GM19025 (cell line): ENCODE data around the gene KRT84.

Experiments used
- ATAC-seq: cut with Tn5 transposase; IDR thresholded peaks from one replicate; pipeline ENCODE4 v1.9.1; 2021; ENCODE audit warnings: mild to moderate bottlenecking, low read depth, moderate library complexity; ENCODE audit not compliant: unreplicated experiment

Gene KRT84

DNA sequence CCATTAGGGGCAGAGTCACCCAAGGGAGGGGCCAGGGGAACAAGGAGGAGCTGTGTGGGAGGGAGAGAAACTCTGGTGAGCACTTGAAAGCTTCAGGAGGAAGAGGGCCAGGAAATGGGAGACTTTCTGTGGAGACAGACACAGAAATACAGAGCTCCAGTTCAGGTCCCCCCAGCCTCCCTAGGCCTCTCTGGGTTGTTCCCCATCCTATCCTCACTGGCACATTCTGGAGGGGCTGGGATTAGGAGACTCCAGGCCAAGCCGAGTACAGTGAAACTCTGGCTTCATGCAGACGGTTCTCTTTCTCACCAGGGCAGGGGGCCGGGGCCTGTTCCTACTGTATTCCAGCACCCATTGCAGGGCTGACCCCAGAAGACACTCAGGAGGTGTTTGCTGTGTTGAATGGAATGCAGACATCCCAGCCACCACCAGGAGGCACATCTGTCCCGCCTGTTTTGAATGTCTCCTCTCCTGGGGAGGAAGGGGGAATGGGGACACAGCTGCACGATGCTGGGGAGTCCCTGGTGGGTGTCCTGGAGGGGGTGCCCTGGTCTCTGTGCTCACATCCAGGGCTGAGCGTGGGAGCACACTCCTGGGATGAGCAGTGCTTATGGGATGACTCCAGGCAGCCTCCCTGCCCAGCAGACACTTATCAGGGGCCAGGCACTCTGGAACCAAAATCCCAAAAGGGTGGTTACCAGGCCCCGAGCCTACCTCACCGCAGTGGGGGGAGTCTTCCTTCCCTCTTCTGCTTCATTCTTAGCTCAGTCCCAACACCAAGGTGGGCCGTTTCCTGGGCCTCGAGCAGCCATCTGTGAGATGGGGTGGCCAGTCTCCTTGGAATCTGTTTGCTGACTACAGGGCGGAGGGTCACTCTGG is 5.5 kb upstream of the KRT84 start:
- no peak for ATAC-seq

DNA sequence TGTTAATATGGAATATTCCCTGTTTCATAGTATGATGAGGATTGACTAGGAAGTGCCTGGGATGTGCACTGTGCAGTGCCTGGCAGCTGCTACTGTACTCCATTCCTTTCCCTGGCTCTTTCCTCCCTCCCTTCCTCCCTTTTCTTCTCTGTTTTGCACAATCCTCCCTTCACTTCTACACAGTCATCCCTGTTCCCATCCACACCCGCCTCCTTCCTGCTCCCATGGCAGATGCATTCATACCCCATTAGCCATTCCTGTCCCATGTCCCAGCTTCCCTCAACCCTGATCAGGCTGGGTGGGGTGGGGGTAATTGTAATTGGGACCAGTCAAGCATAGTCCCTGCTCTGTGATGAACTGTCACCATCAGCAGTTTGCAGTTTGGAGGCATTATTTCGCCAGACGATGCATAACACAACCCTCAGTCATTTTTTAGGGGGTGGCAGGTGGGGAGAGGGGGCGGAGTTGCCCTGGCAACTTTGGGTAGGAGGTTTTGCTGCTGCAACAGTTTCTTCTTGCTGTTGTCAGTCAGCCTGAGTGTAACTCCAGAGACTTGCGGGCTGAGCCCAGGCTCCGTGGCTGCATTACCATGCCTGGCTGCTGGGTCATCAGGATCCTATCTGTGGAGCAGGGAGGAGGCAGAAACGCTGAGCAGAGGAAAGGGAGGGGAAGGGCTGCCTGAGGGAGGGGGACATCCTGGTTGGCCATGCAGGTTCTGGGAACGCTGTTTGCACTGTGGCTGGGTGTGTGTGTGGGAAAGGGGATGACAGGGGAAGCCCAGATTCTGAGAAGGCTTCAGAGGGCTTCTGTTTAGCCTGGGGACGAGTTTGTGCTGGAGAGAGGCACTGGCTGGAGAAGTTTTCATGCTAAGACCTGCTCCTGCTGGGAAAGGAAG is 4.1 kb upstream of the KRT84 start:
- no peak for ATAC-seq

- ATAC-seq: no peak
Measured at GRCh38 chr12:52387859-52388258, 2.4 kb upstream of the KRT84 start.

GRCh38 chr12:52383331-52383730 is 2.1 kb downstream of the KRT84 start:
- no peak for ATAC-seq

DNA sequence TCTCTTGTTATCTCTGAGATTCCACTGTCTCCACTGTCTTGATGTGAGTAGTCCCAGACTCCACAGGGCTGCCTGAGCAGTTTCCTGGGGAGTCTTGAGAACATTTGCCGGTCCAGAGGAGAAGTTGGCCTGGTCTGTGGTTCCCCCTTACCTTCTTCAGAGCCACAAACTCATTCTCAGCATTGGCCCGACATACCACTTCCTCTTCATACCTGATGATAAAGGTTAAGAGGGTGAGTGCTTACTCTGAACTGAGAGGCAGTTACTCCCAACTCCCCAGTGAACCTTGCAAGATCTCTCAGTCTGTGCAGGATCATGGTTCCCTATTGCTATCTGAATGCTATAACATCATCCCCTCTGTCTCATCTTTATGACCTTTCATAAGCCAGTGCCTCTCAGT is 2.6 kb downstream of the KRT84 start:
- no peak for ATAC-seq

DNA sequence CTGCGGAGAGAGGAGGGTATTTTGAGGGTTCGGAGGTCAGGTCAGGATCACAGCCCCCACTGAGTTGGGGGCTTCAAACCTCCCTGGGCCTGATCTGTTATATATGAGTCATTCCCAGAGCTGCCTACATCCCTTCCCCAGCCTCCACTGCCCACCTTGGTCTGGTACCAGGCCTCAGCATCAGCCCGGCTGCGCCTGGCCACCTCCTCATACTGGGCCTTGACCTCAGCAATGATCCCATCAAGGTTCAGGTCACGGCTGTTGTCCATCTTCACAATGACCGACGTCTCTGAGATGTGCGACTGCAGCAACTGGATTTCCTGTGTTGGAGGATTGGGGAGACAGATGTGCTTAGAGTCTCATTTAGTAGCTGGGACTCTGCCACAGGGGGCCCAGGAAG is 4.2 kb downstream of the KRT84 start:
- no peak for ATAC-seq

DNA sequence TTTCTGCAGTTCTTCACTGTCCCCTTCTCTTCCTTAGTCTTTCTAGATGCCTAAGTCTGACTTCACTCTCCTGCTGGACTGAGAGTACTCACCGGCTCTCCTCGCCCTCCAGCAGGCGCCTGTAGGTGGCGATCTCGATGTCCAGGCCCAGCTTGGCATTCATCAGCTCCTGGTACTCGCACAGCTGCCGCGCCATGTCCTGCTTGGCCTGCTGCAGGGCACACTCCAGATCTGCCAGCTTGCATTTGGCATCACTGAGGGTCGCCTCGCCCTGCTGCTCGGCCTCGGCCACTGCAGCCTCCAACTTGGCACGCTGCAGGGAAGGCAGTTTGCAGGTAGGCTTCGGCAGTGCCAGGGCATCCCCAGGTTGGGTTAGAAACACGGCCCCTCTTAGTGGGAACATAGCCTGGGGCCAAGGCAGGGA is 5.2 kb downstream of the KRT84 start:
- ATAC-seq: no peak

DNA sequence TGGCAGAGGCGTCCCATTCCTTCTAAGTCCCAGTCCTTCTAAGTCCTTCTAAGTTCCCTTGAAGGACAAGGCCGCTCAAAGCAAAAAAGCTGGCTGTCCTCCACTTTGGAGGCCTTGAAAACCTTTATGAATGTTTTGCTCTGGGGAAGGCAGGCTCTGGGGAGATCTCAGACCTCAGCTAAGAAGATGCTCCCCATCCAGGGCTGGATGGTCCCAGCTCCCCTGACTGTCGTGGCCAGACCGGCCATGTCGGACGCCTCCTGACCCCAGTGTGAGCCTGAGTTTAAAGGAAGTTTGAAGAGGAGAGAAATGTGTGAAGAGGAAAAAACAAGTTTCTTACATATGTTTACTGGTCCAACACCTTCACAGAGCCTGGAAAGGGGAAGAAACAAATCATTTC is 5.9 kb downstream of the KRT84 start:
- no peak for ATAC-seq

DNA sequence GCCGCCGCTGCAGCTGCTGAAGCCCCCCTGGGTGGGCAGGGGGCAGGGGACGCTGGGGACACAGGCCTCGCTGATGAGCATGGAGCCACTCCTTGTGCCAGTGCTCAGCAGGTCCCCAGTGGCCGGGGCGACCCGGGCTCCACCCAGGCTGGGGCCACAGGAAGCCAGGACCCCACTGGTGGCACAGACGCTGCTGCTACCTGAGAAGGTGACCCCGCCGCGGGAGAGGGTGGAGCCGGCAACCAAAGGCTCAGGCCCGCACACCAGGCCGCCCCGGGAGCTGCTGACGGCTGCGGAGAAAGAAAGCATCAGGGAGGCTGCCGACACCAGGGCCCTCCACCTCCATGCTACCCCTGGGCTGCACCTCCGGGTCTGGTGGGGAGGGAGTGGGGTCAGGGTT is 7.4 kb downstream of the KRT84 start:
- no peak for ATAC-seq

GRCh38 chr12:52377266-52377665 is 8.2 kb downstream of the KRT84 start:
- no peak for ATAC-seq

- ATAC-seq: no peak
Measured at GRCh38 chr12:52372216-52373154, 13.0 kb downstream of the KRT84 start.

DNA sequence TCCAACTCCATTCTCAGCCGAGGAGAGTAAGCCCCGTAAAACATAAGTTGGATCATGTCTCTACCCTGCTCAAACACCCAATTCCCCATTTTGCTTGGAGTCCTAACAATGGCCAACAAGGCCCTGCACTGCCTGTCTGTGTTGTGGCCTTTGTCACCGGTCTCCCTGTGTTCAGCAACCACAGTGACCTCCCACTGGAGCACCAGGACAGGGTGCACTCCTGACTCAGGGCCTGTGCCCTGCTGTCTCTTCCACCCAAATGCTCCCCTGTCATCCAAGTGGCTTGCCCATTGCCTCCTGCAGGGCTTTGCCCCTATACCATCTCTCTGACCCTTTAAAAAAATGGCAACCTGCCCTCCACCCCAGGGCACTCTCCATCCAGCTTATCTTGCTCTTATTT is 13.7 kb downstream of the KRT84 start:
- ATAC-seq: no peak

- ATAC-seq: no peak
Measured at GRCh38 chr12:52370926-52371608, 14.4 kb downstream of the KRT84 start.

- no peak for ATAC-seq
Measured at GRCh38 chr12:52369809-52370208, 15.6 kb downstream of the KRT84 start.

GRCh38 chr12:52369211-52369610 is 16.2 kb downstream of the KRT84 start:
- ATAC-seq: no peak

DNA sequence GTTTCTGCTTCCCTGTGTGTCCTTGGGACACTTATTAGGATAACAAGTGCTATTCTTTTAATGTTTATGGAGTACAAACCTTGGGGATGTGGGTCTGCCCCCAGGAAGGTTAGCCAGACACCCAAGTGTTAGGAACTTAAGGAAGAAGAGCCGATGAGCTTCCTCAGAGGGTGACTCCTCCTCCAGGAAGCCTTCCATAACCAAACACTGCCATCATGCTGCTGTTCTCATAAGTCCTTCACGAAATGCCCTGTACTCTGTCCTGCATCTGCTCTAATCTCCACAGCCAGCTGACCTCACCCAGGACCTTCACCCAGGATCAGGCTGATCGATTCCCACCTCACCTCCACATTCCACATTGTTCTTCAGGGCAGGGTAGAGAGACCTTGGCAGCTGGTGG is 16.9 kb downstream of the KRT84 start:
- ATAC-seq: no peak

GRCh38 chr12:52367876-52368275 is 17.6 kb downstream of the KRT84 start:
- no peak for ATAC-seq

DNA sequence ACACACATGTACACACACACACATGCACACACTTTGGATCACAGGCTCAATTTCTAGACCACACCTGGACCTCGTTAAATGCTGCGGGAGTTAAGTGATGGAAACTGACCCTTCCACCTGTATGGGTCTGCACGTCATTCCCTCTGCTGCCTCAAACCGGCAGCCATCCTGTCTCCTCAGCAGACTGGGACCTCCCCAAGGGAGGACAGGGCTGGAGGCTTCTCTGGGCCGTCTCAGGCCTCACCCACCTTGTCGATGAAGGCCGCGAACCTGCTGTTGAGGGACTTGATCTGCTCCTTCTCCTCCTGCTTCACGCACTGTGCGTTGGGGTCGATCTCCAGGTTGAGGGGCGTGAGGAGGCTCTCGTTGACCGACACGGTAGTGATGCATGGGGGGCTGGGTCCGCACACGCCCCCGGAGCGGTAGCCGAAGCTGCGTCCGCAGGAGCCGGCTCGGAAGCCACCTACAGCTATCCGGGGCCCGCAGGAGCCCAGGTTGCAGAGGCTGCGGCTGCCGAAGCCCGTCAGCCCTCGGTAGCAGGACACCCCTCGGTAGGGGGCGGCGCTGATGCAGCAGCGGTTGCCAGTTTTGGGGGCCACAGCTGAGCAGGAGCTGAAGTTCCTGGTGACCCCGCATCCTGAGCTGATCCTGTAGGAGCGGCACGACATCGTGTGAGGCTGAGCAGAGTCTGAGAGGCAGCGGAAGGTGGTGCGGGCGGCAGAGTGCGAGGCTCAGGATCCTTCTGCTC is 18.5 kb downstream of the KRT84 start, which contains the start of gene KRT85:
Gene KRT85 (minus strand): TSS at position 744 of the 748 bp plus-strand sequence. CDS start 76 bp downstream, at position 668.
- no peak for ATAC-seq

- ATAC-seq: no peak
Measured at GRCh38 chr12:52364901-52365489, 20.5 kb downstream of the KRT84 start.
